Hepatocyte (in vitro differentiated cells): ENCODE measurements around the gene CLDN5. TPM values are rescaled to one million over a fixed set of nuclear protein-coding genes. Genes with fewer than 3 reads are reported as not detected.

Experiments
- DNase-seq: peaks from one replicate; pipeline ENCODE4 v3.0.0-alpha.2; 2016; ENCODE audit warnings: low spot score
- H2AFZ ChIP-seq: fragments of 200-600 bp; sonication (generic); 2 replicates; pipeline ENCODE4 v1.6.0; 2016; ENCODE audit warnings: antibody characterized with exemption, mild to moderate bottlenecking
- H3K27ac ChIP-seq: fragments of 200-600 bp; sonication (generic); 2 replicates; pipeline ENCODE4 v1.5.1; 2016; ENCODE audit warnings: mild to moderate bottlenecking
- H3K27me3 ChIP-seq: fragments of 200-600 bp; sonication (generic); 2 replicates; pipeline ENCODE4 v1.6.1; 2016
- H3K36me3 ChIP-seq: fragments of 200-600 bp; sonication (generic); replicated peaks from 2 replicates; pipeline ENCODE4 v1.5.1; 2016; ENCODE audit warnings: low read depth; ENCODE audit not compliant: insufficient read depth
- H3K4me1 ChIP-seq: fragments of 200-600 bp; sonication (generic); 2 replicates; pipeline ENCODE4 v1.5.1; 2016; ENCODE audit warnings: mild to moderate bottlenecking, moderate library complexity; ENCODE audit not compliant: insufficient read depth
- H3K4me2 ChIP-seq: fragments of 200-600 bp; sonication (generic); 2 replicates; pipeline ENCODE4 v1.6.0; 2016
- H3K4me3 ChIP-seq: fragments of 200-600 bp; sonication (generic); 2 replicates; pipeline ENCODE4 v1.5.1; 2016; ENCODE audit warnings: mild to moderate bottlenecking
- H3K79me2 ChIP-seq: fragments of 200-600 bp; sonication (generic); 2 replicates; pipeline ENCODE4 v1.6.0; 2017; ENCODE audit warnings: mild to moderate bottlenecking
- H3K9me2 ChIP-seq: fragments of 200-600 bp; sonication (generic); replicated peaks from 2 replicates; pipeline ENCODE4 v1.6.0; 2017; ENCODE audit warnings: mild to moderate bottlenecking; ENCODE audit not compliant: insufficient read depth
- H3K9me3 ChIP-seq: fragments of 200-600 bp; sonication (generic); 2 replicates; pipeline ENCODE4 v1.5.1; 2016; ENCODE audit warnings: low read depth, mild to moderate bottlenecking
- H4K20me1 ChIP-seq: fragments of 200-600 bp; sonication (generic); 2 replicates; pipeline ENCODE4 v1.6.0; 2016; ENCODE audit warnings: mild to moderate bottlenecking; ENCODE audit not compliant: insufficient read depth, poor library complexity, severe bottlenecking
- CTCF ChIP-seq: fragments of 200-600 bp; sonication (generic); IDR thresholded peaks from 2 replicates; pipeline ENCODE4 v1.5.1; 2016; ENCODE audit warnings: antibody characterized with exemption, mild to moderate bottlenecking; ENCODE audit not compliant: poor library complexity
- EZH2 ChIP-seq: fragments of 200-600 bp; sonication (generic); IDR thresholded peaks from 2 replicates; pipeline ENCODE4 v1.6.1; 2016; ENCODE audit warnings: antibody characterized with exemption, mild to moderate bottlenecking, borderline replicate concordance
- EZH2phosphoT487 ChIP-seq: fragments of 200-600 bp; sonication (generic); IDR thresholded peaks from one replicate; pipeline ENCODE4 v1.6.1; 2018; ENCODE audit warnings: antibody characterized with exemption, mild to moderate bottlenecking, low read depth, moderate library complexity; ENCODE audit not compliant: unreplicated experiment, severe bottlenecking
- WGBS: methylation state at CpG from one replicate; pipeline ENCODE4 v1.1.6; 2016; ENCODE audit warnings: low lambda C conversion rate; ENCODE audit errors: missing lambda C conversion rate; 5-methylcytosine and 5-hydroxymethylcytosine counted together
- polyA plus RNA-seq: library from polyadenylated mRNA; unstranded; fragments of >200 nt; fragmentation: Nextera tagmentation; extraction: Ambion mirVana; gene quantifications from 2 replicates; pipeline ENCODE4 v1.2.1, GENCODE V29; 2016
- total RNA-seq: library from RNA; depleted of rRNA; stranded (reverse); fragments of >200 nt; gene quantifications from 2 replicates; pipeline ENCODE4 v1.2.3, GENCODE V29; 2014

CLDN5 gene
- total and polyA plus RNA-seq, 2 experiments from 2014 or later, result 4.9 to 9.9 TPM

- TF ChIP-seq EZH2phosphoT487, result no peak
- no peak for TF ChIP-seq CTCF
- no peak for TF ChIP-seq EZH2
- Histone ChIP-seq H3K27me3 (no peaks in the 10 kb centered on the region), H2AFZ (no peak overlapping the region)
These were observed 18.0 kb downstream of the CLDN5 start for GRCh38 chr22:19506212-19506611.

GRCh38 chr22:19505735-19506126, 18.5 kb downstream of the CLDN5 start:
- no peaks in the 10 kb centered on the region for H3K9me3 ChIP-seq
- 97% methylated on average over 5 of the region's 5 CpGs for WGBS
- no peaks in the 10 kb centered on the region for H3K27me3 ChIP-seq
- no peak overlapping the region for H3K27ac ChIP-seq
- no peaks in the 10 kb centered on the region for H4K20me1 ChIP-seq
- no peaks in the 10 kb centered on the region for H3K9me2 ChIP-seq
- no peak overlapping the region for H3K4me2 ChIP-seq
- no peaks in the 10 kb centered on the region for H3K79me2 ChIP-seq
- no peak for TF ChIP-seq EZH2
- TF ChIP-seq EZH2phosphoT487, result no peak
- TF ChIP-seq CTCF, result no peak
- H2AFZ ChIP-seq, result no peak overlapping the region
- H3K4me1 ChIP-seq, result no peaks in the 10 kb centered on the region
- no peaks in the 10 kb centered on the region for H3K36me3 ChIP-seq
- no peak overlapping the region for H3K4me3 ChIP-seq
- no peak for DNase-seq

More at GRCh38 chr22:19506212-19506611, 18.0 kb downstream of the CLDN5 start:
- no peaks in the 10 kb centered on the region for H3K36me3 ChIP-seq
- H3K4me1 ChIP-seq, result no peaks in the 10 kb centered on the region
- no peaks in the 10 kb centered on the region for H3K9me3 ChIP-seq
- no peaks in the 10 kb centered on the region for H4K20me1 ChIP-seq
- H3K4me3 ChIP-seq, result no peak overlapping the region
- no peak for DNase-seq
- H3K4me2 ChIP-seq, result no peak overlapping the region
- no peaks in the 10 kb centered on the region for H3K9me2 ChIP-seq
- WGBS, result 85% methylated on average over 10 of the region's 10 CpGs
- no peaks in the 10 kb centered on the region for H3K79me2 ChIP-seq
- H3K27ac ChIP-seq, result no peak overlapping the region

- Histone ChIP-seq H3K27me3 (no peaks in the 10 kb centered on the region), H3K4me3 (no peak overlapping the region)
- TF ChIP-seq EZH2phosphoT487, result no peak
- no peak for TF ChIP-seq CTCF
- no peak for TF ChIP-seq EZH2
These were observed 19.1 kb downstream of the CLDN5 start for GRCh38 chr22:19504900-19505734.

More at GRCh38 chr22:19504900-19505734, 19.1 kb downstream of the CLDN5 start:
- Histone ChIP-seq H3K9me3 (no peaks in the 10 kb centered on the region), H3K27ac (no peak overlapping the region), H3K36me3 (no peaks in the 10 kb centered on the region), H3K4me2 (no peak overlapping the region), H3K9me2 (no peaks in the 10 kb centered on the region), H3K4me1 (no peaks in the 10 kb centered on the region), H4K20me1 (no peaks in the 10 kb centered on the region), H3K79me2 (no peaks in the 10 kb centered on the region), H2AFZ (no peak overlapping the region)
- 93% methylated on average over 18 of the region's 18 CpGs for WGBS
- DNase-seq, result no peak
